Breast epithelium (tissue), 4 donors: Measurements from ENCODE around the gene TOX2. TPM values are rescaled to one million over a fixed set of nuclear protein-coding genes. Genes with fewer than 3 reads are reported as not detected.

ENCODE experiments used
- DNase-seq, 2 donors: peaks; one replicate each; pipeline ENCODE4 v3.0.0-alpha.2; 2019; ENCODE audit warnings: low spot score in 2 of 2
- H3K27ac ChIP-seq, 2 donors: fragments of 200-600 bp; sonication (generic) in 1 of 2; one replicate each; pipeline ENCODE4 v1.5.1; 2016 to 2019; ENCODE audit warnings: mild to moderate bottlenecking in 1 of 2
- H3K27me3 ChIP-seq, 2 donors: fragments of 200-600 bp; sonication (generic) in 1 of 2; one replicate each; pipeline versions ENCODE4 v1.5.1 to v1.6.0; 2017 to 2019; ENCODE audit warnings: control low read depth in 1 of 2, mild to moderate bottlenecking in 1 of 2
- H3K36me3 ChIP-seq: fragments of 200-600 bp; one replicate; pipeline ENCODE4 v1.5.1; 2019
- H3K4me1 ChIP-seq, 2 donors: fragments of 200-600 bp; sonication (generic); one replicate each; pipeline ENCODE4 v1.5.1; 2016 to 2019; ENCODE audit warnings: control low read depth in 1 of 2
- H3K4me3 ChIP-seq, 3 donors: fragments of 200-600 bp; sonication (generic); 1 replicate in 2 of 3; 2 replicates in 1 of 3; pipeline ENCODE4 v1.5.1; 2016 to 2019; ENCODE audit warnings: mild to moderate bottlenecking in 3 of 3, moderate library complexity in 2 of 3
- H3K9me3 ChIP-seq, 2 donors: fragments of 200-600 bp; sonication (generic) in 1 of 2; one replicate each; pipeline ENCODE4 v1.5.1; 2016 to 2019; ENCODE audit warnings: control low read depth in 1 of 2
- CTCF ChIP-seq, 3 donors: fragments of 450-650 bp; IDR thresholded peaks; one replicate each; pipeline ENCODE4 v1.5.1; 2016 to 2017; ENCODE audit warnings: antibody characterized with exemption in 3 of 3, mild to moderate bottlenecking in 3 of 3, moderate library complexity in 3 of 3
- POLR2A ChIP-seq: fragments of 450-650 bp; IDR thresholded peaks from one replicate; pipeline ENCODE4 v1.6.1; 2016; ENCODE audit warnings: antibody characterized with exemption, mild to moderate bottlenecking, moderate library complexity
- POLR2AphosphoS5 ChIP-seq, 3 donors: sonication (generic); formaldehyde crosslinking; IDR thresholded peaks; one replicate each; pipeline ENCODE4 v1.6.1; 2017; ENCODE audit warnings: antibody characterized with exemption in 3 of 3
- intact Hi-C: fragments of 100-400 bp; cut with DNase I; formaldehyde crosslinking; loops from one replicate; pipeline ENCODE4 v1.15.1; 2023; ENCODE audit warnings: low total_unique reads
- total RNA-seq, 3 donors: library from RNA; depleted of rRNA; stranded (reverse); fragments of >200 nt; gene quantifications; one replicate each; pipeline ENCODE4 v1.1.0, GENCODE V29; 2016

The TOX2 gene
- total RNA-seq, 3 donors from 2014 or later = 0.44 to 7.4 (median 0.66) TPM

GRCh38 chr20:44003609-44004008, 89.0 kb downstream of the TOX2 start:
- no peaks in the 10 kb centered on the region for H3K4me1 ChIP-seq
- no peak overlapping the region for H3K27ac ChIP-seq
- H3K4me3 ChIP-seq = no peak overlapping the region
- TF ChIP-seq CTCF (IDR thresholded peaks at IDR 0.05) (no peak), POLR2A (no peak), POLR2AphosphoS5 (IDR thresholded peaks at IDR 0.05) (no peak)
- H3K9me3 ChIP-seq = no peaks in the 10 kb centered on the region
- H3K27me3 ChIP-seq = peaks cover 0 to 7% of the 10 kb centered on the region in 2 donors
- no peak for DNase-seq
- intact Hi-C loops = no loop called here
- no peaks in the 10 kb centered on the region for H3K36me3 ChIP-seq

GRCh38 chr20:44004306-44004915, 89.8 kb downstream of the TOX2 start:
- H3K27ac ChIP-seq = no peak overlapping the region
- H3K9me3 ChIP-seq = no peaks in the 10 kb centered on the region
- DNase-seq = no peak
- peaks cover 0 to 7% of the 10 kb centered on the region in 2 donors for H3K27me3 ChIP-seq
- TF ChIP-seq POLR2AphosphoS5 (IDR thresholded peaks at IDR 0.05) = no peak
- intact Hi-C loops = no loop called here
- H3K4me3 ChIP-seq = no peak overlapping the region
- no peaks in the 10 kb centered on the region for H3K4me1 ChIP-seq
- no peaks in the 10 kb centered on the region for H3K36me3 ChIP-seq

DNA sequence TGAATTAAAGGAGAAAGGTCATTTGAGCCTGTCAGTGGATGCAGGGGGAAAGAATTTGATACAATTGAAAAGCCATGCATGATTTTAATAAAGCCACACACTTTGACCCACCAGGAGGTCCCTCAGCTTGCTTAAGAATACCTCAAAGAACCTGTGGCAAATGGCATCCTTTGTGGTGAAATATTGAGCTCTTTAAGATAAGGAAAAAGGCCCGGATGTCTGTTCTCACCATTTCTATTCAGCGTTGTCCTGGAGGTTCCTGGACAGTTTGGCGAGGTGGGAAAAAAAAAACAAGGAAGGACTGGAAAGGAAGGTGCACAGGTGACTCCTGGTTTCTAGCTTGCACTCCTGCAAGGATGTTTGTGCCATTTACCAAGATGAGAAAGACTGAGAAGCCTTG, 91.0 kb downstream of the TOX2 start:
- TF ChIP-seq POLR2AphosphoS5 (IDR thresholded peaks at IDR 0.05) = no peak
- no peak for TF ChIP-seq POLR2A
- no peak for TF ChIP-seq CTCF (IDR thresholded peaks at IDR 0.05)
- H3K4me1 ChIP-seq = no peaks in the 10 kb centered on the region
- no peak overlapping the region for H3K4me3 ChIP-seq
- intact Hi-C loops = no loop called here
- H3K27ac ChIP-seq = no peak overlapping the region
- DNase-seq = no peak
- peaks cover 0 to 7% of the 10 kb centered on the region in 2 donors for H3K27me3 ChIP-seq
- H3K9me3 ChIP-seq = no peaks in the 10 kb centered on the region
- no peaks in the 10 kb centered on the region for H3K36me3 ChIP-seq

DNA sequence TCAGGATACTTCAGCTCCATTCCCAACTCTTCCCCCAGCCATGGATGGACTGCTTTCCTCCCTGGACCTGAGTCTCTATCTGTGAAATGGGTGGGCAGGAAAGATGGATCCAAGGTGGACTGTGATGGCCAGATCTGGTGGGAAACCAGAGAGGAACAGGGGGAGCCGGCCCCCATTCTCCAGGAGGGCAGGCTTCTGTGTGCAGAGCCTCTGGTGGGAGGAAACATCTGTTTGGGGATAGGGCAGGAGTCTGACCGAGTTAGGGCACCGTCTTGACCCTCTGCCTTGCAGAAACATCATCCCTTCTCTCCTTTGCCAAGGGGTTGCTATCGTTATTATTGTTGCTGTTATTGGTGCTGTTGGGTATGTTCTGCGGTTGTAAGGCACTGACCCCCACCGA, 91.5 kb downstream of the TOX2 start:
- H3K4me1 ChIP-seq = no peaks in the 10 kb centered on the region
- no peak overlapping the region for H3K4me3 ChIP-seq
- intact Hi-C loops = no loop called here
- H3K27ac ChIP-seq = no peak overlapping the region
- no peak for DNase-seq
- peaks cover 0 to 7% of the 10 kb centered on the region in 2 donors for H3K27me3 ChIP-seq
- H3K36me3 ChIP-seq = no peaks in the 10 kb centered on the region
- TF ChIP-seq POLR2A (no peak), POLR2AphosphoS5 (IDR thresholded peaks at IDR 0.05) (no peak), CTCF (IDR thresholded peaks at IDR 0.05) (no peak)
- H3K9me3 ChIP-seq = no peaks in the 10 kb centered on the region

DNA sequence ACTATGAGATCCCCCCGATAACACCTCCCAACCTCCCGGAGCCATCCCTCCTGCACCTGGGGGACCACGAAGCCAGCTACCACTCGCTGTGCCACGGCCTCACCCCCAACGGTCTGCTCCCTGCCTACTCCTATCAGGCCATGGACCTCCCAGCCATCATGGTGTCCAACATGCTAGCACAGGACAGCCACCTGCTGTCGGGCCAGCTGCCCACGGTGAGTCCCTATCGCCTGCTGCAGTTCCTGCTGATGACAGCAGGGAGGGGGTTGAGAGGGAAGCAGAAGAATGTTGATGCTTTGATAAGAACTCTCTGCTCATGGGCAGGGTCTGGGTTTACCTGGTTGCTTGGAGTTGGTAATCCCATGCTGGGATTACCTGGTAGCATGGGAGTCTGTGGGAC, 91.9 kb downstream of the TOX2 start:
- H3K4me1 ChIP-seq = no peaks in the 10 kb centered on the region
- intact Hi-C loops = no loop called here
- H3K27me3 ChIP-seq = peaks cover 0 to 7% of the 10 kb centered on the region in 2 donors
- no peaks in the 10 kb centered on the region for H3K9me3 ChIP-seq
- H3K36me3 ChIP-seq = no peaks in the 10 kb centered on the region
- DNase-seq = no peak
- no peak overlapping the region for H3K27ac ChIP-seq
- TF ChIP-seq CTCF (IDR thresholded peaks at IDR 0.05) (no peak), POLR2A (no peak), POLR2AphosphoS5 (IDR thresholded peaks at IDR 0.05) (no peak)
- no peak overlapping the region for H3K4me3 ChIP-seq
